Fibroblast of villous mesenchyme (primary cell): ENCODE data around the gene UCKL1. TPM values are rescaled to one million over a fixed set of nuclear protein-coding genes. Genes with fewer than 3 reads are reported as not detected.

ENCODE experiments used
- DNase-seq: peaks from one replicate; pipeline ENCODE4 v3.0.0-alpha.2; 2010; ENCODE audit warnings: low read depth
- H3K4me3 ChIP-seq: 2 replicates; pipeline ENCODE4 v1.5.1; 2011; ENCODE audit warnings: low read depth, mild to moderate bottlenecking, low read length
- total RNA-seq: library from RNA; depleted of rRNA; stranded (reverse); fragments of >200 nt; gene quantifications from 2 replicates; pipeline ENCODE4 v1.2.3, GENCODE V29; 2012
- TF ChIP-seq, protein P1 (sequence below): IDR thresholded peaks from 2 replicates; pipeline ENCODE4 v1.5.1; 2012; ENCODE audit warnings: low read depth, mild to moderate bottlenecking, low read length; ENCODE audit not compliant: insufficient read depth

Gene UCKL1
- total RNA-seq, 1 donor = 25.0 TPM

- DNase-seq = peak; percentile 95
- H3K4me3 ChIP-seq = peak within 1 kb of the TSS; percentile 92
- TF ChIP-seq, protein P1, sequence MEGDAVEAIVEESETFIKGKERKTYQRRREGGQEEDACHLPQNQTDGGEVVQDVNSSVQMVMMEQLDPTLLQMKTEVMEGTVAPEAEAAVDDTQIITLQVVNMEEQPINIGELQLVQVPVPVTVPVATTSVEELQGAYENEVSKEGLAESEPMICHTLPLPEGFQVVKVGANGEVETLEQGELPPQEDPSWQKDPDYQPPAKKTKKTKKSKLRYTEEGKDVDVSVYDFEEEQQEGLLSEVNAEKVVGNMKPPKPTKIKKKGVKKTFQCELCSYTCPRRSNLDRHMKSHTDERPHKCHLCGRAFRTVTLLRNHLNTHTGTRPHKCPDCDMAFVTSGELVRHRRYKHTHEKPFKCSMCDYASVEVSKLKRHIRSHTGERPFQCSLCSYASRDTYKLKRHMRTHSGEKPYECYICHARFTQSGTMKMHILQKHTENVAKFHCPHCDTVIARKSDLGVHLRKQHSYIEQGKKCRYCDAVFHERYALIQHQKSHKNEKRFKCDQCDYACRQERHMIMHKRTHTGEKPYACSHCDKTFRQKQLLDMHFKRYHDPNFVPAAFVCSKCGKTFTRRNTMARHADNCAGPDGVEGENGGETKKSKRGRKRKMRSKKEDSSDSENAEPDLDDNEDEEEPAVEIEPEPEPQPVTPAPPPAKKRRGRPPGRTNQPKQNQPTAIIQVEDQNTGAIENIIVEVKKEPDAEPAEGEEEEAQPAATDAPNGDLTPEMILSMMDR = peak; percentile 71
These were observed 24.9 kb upstream of the UCKL1 start, which contains the start of gene PRPF6 for GRCh38 chr20:63980806-63981728. Gene PRPF6 (plus strand): TSS chr20:63981132. CDS start chr20:63981246, 114 bp downstream.

DNA sequence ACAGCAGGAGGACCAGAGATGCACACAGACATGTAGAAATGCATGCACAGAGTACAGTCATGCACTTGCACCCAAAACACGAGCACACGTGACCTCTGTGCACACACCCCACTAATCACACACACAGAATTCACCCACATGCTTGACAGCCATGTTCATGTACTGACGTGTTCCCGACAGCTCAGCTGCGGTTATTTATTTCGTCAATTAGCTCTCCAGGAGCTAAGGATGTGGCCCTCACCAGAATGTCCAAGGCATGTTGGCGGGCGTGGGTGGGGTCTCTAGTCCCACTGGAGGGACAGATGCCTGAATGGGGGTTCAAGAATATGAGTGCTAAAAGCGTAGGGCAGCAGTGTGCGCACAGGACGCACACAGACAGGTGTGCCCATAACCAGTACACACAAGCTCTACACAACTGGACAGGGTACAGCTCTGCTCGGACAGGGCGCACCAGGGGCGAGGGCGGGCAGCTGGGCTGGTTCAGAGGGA is 24.1 kb upstream of the UCKL1 start:
- TF ChIP-seq, protein P1 = no peak
- no peak for DNase-seq
- peak overlapping the region; percentile 92 for H3K4me3 ChIP-seq

- TF ChIP-seq, protein P1 = no peak
- peak within 1 kb of the TSS; percentile 62 for H3K4me3 ChIP-seq
- DNase-seq = no peak
These were observed 23.5 kb upstream of the UCKL1 start, which contains the start of gene SAMD10 for GRCh38 chr20:63979557-63980316. Gene SAMD10 (minus strand): TSS chr20:63979642. CDS start chr20:63979467, 175 bp downstream.

DNA sequence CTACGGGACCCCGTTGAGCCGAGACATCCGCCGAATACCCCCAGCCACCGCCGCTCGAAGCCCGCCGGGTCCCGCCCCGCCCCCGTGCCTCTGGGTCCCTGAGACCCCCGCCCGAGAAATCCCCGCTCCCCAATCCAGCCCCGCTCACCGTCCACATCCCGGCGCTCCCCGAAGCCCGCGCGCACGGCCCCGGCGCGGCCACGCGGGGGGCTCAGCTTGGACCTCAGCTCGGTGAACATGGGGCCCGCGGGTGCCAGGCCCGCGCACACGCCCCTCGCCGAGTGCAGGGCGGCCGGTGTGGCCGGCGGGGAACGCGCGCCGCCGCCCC is 23.0 kb upstream of the UCKL1 start:
- TF ChIP-seq, protein P1 = no peak
- DNase-seq = no peak
- H3K4me3 ChIP-seq = peak overlapping the region; percentile 62

- TF ChIP-seq, protein P1 = no peak
- peak overlapping the region; percentile 62 for H3K4me3 ChIP-seq
- peak; percentile 26 for DNase-seq
These were observed 22.4 kb upstream of the UCKL1 start for GRCh38 chr20:63978319-63979228.

DNA sequence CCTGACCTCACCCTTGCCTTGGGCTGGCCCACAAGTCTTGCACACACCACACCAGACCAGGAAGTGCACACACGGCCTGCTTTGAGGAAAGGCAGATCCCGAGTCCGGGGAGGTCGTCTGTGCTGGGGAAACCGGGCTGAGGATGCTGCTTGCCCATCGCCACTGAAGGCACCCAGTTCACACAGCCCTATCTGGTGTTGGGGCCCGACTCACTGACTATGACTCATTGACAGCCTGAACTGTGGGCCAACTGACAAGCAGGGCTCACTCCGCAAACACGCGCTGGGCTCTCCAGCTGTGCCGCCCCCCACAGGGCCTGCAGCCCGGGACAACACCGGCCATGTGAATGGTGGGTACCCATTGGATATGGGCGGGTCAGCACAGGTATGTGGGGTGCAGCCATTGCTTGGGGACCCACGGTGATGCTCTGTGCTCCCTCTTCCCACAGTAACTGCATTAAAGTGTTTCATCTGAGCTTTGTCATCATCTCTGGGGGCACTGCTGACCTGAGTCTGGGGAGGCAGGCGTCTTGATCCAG is 21.6 kb upstream of the UCKL1 start:
- no peak overlapping the region for H3K4me3 ChIP-seq
- TF ChIP-seq, protein P1 = no peak
- peak; percentile 55 for DNase-seq
